ENCODE results near the gene TDRD6. TPM values are rescaled to one million over a fixed set of nuclear protein-coding genes. Genes with fewer than 3 reads are reported as not detected.

TDRD6 gene
- total and polyA plus RNA-seq, 8 donors = 0.34 to 2.2 (median 1.4) TPM

- Histone ChIP-seq H3K4me3 (no peak overlapping the region), H3K4me1 (no peaks in the 10 kb centered on the region), H3K9me3 (no peaks in the 10 kb centered on the region), H3K27me3 (peaks cover 0 to 7% of the 10 kb centered on the region in 2 donors), H3K27ac (no peak overlapping the region), H3K36me3 (no peaks in the 10 kb centered on the region)
- intact Hi-C loops (cut with DNase I) = no loop called here
- ATAC-seq (no peak), DNase-seq (no peak)
- TF ChIP-seq, protein P1, sequence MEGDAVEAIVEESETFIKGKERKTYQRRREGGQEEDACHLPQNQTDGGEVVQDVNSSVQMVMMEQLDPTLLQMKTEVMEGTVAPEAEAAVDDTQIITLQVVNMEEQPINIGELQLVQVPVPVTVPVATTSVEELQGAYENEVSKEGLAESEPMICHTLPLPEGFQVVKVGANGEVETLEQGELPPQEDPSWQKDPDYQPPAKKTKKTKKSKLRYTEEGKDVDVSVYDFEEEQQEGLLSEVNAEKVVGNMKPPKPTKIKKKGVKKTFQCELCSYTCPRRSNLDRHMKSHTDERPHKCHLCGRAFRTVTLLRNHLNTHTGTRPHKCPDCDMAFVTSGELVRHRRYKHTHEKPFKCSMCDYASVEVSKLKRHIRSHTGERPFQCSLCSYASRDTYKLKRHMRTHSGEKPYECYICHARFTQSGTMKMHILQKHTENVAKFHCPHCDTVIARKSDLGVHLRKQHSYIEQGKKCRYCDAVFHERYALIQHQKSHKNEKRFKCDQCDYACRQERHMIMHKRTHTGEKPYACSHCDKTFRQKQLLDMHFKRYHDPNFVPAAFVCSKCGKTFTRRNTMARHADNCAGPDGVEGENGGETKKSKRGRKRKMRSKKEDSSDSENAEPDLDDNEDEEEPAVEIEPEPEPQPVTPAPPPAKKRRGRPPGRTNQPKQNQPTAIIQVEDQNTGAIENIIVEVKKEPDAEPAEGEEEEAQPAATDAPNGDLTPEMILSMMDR (IDR thresholded peaks at IDR 0.05) = no peak
Observed at GRCh38 chr6:46749731-46750130, 62.0 kb downstream of the TDRD6 start.

DNA sequence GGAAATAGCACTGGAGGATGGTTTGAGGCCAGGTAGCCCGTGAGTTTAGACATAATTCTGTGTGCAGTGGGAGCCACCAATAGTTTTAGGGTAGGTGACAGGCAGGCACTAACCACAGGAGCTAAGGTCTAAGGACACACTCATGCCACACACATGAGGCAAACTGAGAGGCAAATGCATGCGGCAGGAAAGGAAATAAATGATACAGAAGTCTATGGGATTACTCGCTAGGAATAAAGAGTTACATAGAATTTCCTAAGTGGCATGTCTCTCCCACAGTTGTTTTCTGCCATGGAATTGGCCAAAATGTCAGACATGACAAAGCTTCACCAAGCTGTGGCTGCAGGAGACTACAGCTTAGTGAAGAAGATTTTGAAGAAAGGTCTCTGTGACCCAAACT, 64.0 kb downstream of the TDRD6 start:
- Histone ChIP-seq H3K27me3 (no peaks in the 10 kb centered on the region), H3K4me3 (no peak overlapping the region), H3K4me1 (no peaks in the 10 kb centered on the region), H3K36me3 (no peaks in the 10 kb centered on the region), H3K27ac (no peak overlapping the region), H3K9me3 (no peaks in the 10 kb centered on the region)
- ATAC-seq (no peak), DNase-seq (no peak)
- TF ChIP-seq, protein P1 (IDR thresholded peaks at IDR 0.05) = no peak
- intact Hi-C loops (cut with DNase I) = no loop called here

Other genes with a start within 250 kb of the TDRD6 start
- 10 to 100 TPM; 28.1 to 35.8 TPM for gene RCAN2, start 196.4 kb upstream of the TDRD6 start, total RNA-seq
- gene RCAN2, start 196.4 kb upstream of the TDRD6 start, polyA plus RNA-seq (ENCODE audit: insufficient read length in 6 of 6) = 1 to 10 TPM; 2.5 to 3.3 (median 3.1) TPM
- gene CYP39A1, start 35.1 kb upstream of the TDRD6 start, total RNA-seq = 10 to 100 TPM in 1 of 2 donors, 1 to 10 TPM in 1; 4.5 to 11.8 TPM
- 10 to 100 TPM in 3 of 6 donors, 1 to 10 TPM in 3; 8.2 to 11.9 (median 9.8) TPM for gene CYP39A1, start 35.1 kb upstream of the TDRD6 start, polyA plus RNA-seq (ENCODE audit: insufficient read length in 6 of 6)
- 10 to 100 TPM in 1 of 2 donors, 1 to 10 TPM in 1; 8.1 to 12.4 TPM for gene SLC25A27, start 34.9 kb upstream of the TDRD6 start, total RNA-seq
- gene SLC25A27, start 34.9 kb upstream of the TDRD6 start, polyA plus RNA-seq (ENCODE audit: insufficient read length in 6 of 6) = 100 to 1,000 TPM in 4 of 6 donors, 10 to 100 TPM in 2; 88.1 to 140 (median 112) TPM
- 10 to 100 TPM; 19.6 to 32.1 TPM for gene PLA2G7, start 47.5 kb downstream of the TDRD6 start, total RNA-seq
- 1 to 10 TPM in 4 of 6 donors, under 1 TPM in 2; 0.88 to 1.3 (median 1.1) TPM for gene PLA2G7, start 47.5 kb downstream of the TDRD6 start, polyA plus RNA-seq (ENCODE audit: insufficient read length in 6 of 6)
- 1 to 10 TPM in 1 of 2 donors, not detected in 1; 2.4 TPM for gene ANKRD66, start 59.0 kb downstream of the TDRD6 start, total RNA-seq
- 1 to 10 TPM in 4 of 6 donors, under 1 TPM in 2; 0.36 to 2.9 (median 2.5) TPM for gene ANKRD66, start 59.0 kb downstream of the TDRD6 start, polyA plus RNA-seq (ENCODE audit: insufficient read length in 6 of 6)
- not detected for gene MEP1A, start 105.5 kb downstream of the TDRD6 start, total RNA-seq
- gene MEP1A, start 105.5 kb downstream of the TDRD6 start, polyA plus RNA-seq (ENCODE audit: insufficient read length in 6 of 6) = under 1 TPM in 1 of 6 donors, not detected in 5; 0.06 TPM
- 100 to 1,000 TPM; 219 to 357 TPM for gene ADGRF5, start 234.1 kb downstream of the TDRD6 start, total RNA-seq
- 100 to 1,000 TPM; 116 to 173 (median 133) TPM for gene ADGRF5, start 234.1 kb downstream of the TDRD6 start, polyA plus RNA-seq (ENCODE audit: insufficient read length in 6 of 6)

Measured in left lung (tissue), 10 donors.